Retinal pigment epithelial cell (primary cell): ENCODE measurements around the gene PRPF38B.
A peak's percentile ranks its signal among the peaks of the same experiment; 100 is the strongest.

Experiments used
- DNase-seq: peaks from one replicate; pipeline ENCODE4 v3.0.0-alpha.2; 2010; ENCODE audit warnings: low read depth
- H3K4me3 ChIP-seq: 2 replicates; pipeline ENCODE4 v1.5.1; 2011; ENCODE audit warnings: mild to moderate bottlenecking, low read length, control low read depth, moderate library complexity
- CTCF ChIP-seq: conservative IDR thresholded peaks from 2 replicates; pipeline ENCODE4 v1.5.1; 2011; ENCODE audit warnings: low read depth, low read length, control low read depth, inconsistent platforms

Gene PRPF38B

GRCh38 chr1:108715932-108716331 is 23.8 kb downstream of the PRPF38B start:
- no peak overlapping the region for H3K4me3 ChIP-seq
- DNase-seq = no peak
- no peak for TF ChIP-seq CTCF

GRCh38 chr1:108716437-108717230 is 24.5 kb downstream of the PRPF38B start:
- DNase-seq = no peak
- no peak overlapping the region for H3K4me3 ChIP-seq

GRCh38 chr1:108717774-108718316 is 25.7 kb downstream of the PRPF38B start:
- no peak overlapping the region for H3K4me3 ChIP-seq
- TF ChIP-seq CTCF = no peak
- no peak for DNase-seq

More at GRCh38 chr1:108716437-108717230, 24.5 kb downstream of the PRPF38B start:
- TF ChIP-seq CTCF = no peak

GRCh38 chr1:108718927-108719655 is 27.0 kb downstream of the PRPF38B start:
- no peak for TF ChIP-seq CTCF
- no peak for DNase-seq
- H3K4me3 ChIP-seq = no peak overlapping the region

GRCh38 chr1:108719656-108720435 is 27.7 kb downstream of the PRPF38B start:
- TF ChIP-seq CTCF = no peak
- no peak overlapping the region for H3K4me3 ChIP-seq
- peak; percentile 12 for DNase-seq

- DNase-seq = no peak
Observed at GRCh38 chr1:108722292-108722691, 30.2 kb downstream of the PRPF38B start.

More at GRCh38 chr1:108722292-108722691, 30.2 kb downstream of the PRPF38B start:
- no peak overlapping the region for H3K4me3 ChIP-seq
- TF ChIP-seq CTCF = no peak
